ENCODE data around the gene TMEM200A. TPM values are rescaled to one million over a fixed set of nuclear protein-coding genes. Genes with fewer than 3 reads are reported as not detected.

The TMEM200A gene
- total and polyA plus RNA-seq, 10 of the 15 experiments (the other 5 are each of a cell fraction or from before 2014, with no cell fraction given): 5.5 to 12.4 (median 9.6) TPM

- TF ChIP-seq, protein P1, sequence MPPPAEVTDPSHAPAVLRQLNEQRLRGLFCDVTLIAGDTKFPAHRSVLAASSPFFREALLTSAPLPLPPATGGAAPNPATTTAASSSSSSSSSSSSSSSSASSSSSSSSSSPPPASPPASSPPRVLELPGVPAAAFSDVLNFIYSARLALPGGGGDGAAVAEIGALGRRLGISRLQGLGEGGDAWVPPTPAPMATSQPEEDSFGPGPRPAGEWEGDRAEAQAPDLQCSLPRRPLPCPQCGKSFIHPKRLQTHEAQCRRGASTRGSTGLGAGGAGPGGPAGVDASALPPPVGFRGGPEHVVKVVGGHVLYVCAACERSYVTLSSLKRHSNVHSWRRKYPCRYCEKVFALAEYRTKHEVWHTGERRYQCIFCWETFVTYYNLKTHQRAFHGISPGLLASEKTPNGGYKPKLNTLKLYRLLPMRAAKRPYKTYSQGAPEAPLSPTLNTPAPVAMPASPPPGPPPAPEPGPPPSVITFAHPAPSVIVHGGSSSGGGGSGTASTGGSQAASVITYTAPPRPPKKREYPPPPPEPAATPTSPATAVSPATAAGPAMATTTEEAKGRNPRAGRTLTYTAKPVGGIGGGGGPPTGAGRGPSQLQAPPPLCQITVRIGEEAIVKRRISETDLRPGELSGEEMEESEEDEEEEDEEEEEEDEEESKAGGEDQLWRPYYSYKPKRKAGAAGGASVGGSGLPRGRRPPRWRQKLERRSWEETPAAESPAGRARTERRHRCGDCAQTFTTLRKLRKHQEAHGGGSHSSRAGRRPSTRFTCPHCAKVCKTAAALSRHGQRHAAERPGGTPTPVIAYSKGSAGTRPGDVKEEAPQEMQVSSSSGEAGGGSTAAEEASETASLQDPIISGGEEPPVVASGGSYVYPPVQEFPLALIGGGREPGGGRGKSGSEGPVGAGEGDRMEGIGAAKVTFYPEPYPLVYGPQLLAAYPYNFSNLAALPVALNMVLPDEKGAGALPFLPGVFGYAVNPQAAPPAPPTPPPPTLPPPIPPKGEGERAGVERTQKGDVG (CRISPR knock-in tag; IDR thresholded peaks at IDR 0.05): no peak
Measured at GRCh38 chr6:130355572-130355971, 10.2 kb upstream of the TMEM200A start (continued).

GRCh38 chr6:130357436-130357835 is 8.4 kb upstream of the TMEM200A start:
- POLR2A ChIA-PET: no interaction called here

More at GRCh38 chr6:130357436-130357835, 8.4 kb upstream of the TMEM200A start:
- no peak overlapping the region for H3K9ac ChIP-seq (ENCODE audit: control insufficient read depth, insufficient read depth, low read length)
- intact Hi-C loops (cut with micrococcal nuclease; ENCODE audit: unreplicated experiment) (no loop called here), in situ Hi-C loops (cut with MboI) (no loop called here)
- ChIA-PET SMC1A (ENCODE audit: uncharacterized antibody, unreplicated experiment) (interaction anchor here (1.6 kb wide), 2 partner anchors 81 to 340 kb away, joined by 3 to 6 read pairs; no protein-coding TSS in a partner anchor), RAD21 (ENCODE audit: unreplicated experiment) (interaction anchor here (0.7 to 2.6 kb wide), 2 partner anchors 341 to 400 kb away, joined by 3 to 7 read pairs; no protein-coding TSS in a partner anchor), CTCF (no interaction called here)
- H4K20me1 ChIP-seq (ENCODE audit: control insufficient read depth, insufficient read depth): no peaks in the 10 kb centered on the region
- no peak for FAIRE-seq
- no peak for ATAC-seq
- no TSS peak for BruUV-seq (replicated peaks)
- H3K27me3 ChIP-seq (replicated peaks in 1 of 2; ENCODE audit: control insufficient read depth in 2 of 2, insufficient read depth in 2 of 2, low read length in 1 of 2): no peaks in the 10 kb centered on the region
- 23% methylated on average over 2 of the region's 2 CpGs for WGBS (ENCODE audit: insufficient coverage, insufficient replicate concordance, low lambda C conversion rate, missing lambda C conversion rate)
- H3K4me2 ChIP-seq (ENCODE audit: control insufficient read depth, insufficient read depth): no peak overlapping the region
- no peak overlapping the region for H2AFZ ChIP-seq (ENCODE audit: control insufficient read depth, low read depth, low read length)
- no peak for DNase-seq (ENCODE audit: low read depth, low spot score)
- H3K27ac ChIP-seq (ENCODE audit: control insufficient read depth, insufficient read depth): no peak overlapping the region
- TF ChIP-seq CBX5 (IDR thresholded peaks at IDR 0.05; ENCODE audit: low read depth): no peak
- H3K4me3 ChIP-seq: no peak overlapping the region
- no peaks in the 10 kb centered on the region; the same call in 2 of the 3 replicates for H3K9me3 ChIP-seq (replicated peaks; ENCODE audit: control insufficient read depth, insufficient read depth, low read length)
- H3K36me3 ChIP-seq (ENCODE audit: control insufficient read depth in 2 of 2, insufficient read depth in 2 of 2, low read length in 1 of 2): no peaks in the 10 kb centered on the region
- no peaks in the 10 kb centered on the region for H3K79me2 ChIP-seq (ENCODE audit: control insufficient read depth, insufficient read depth, low read length)
- no peaks in the 10 kb centered on the region for H3K4me1 ChIP-seq (ENCODE audit: control insufficient read depth, insufficient read depth, low read length)
